GM18517 (cell line): ENCODE measurements around the gene ADM.

Experiments
- ATAC-seq: cut with Tn5 transposase; IDR thresholded peaks from one replicate; pipeline ENCODE4 v1.9.1; 2021; ENCODE audit warnings: mild to moderate bottlenecking, moderate library complexity; ENCODE audit not compliant: unreplicated experiment

ADM gene

DNA sequence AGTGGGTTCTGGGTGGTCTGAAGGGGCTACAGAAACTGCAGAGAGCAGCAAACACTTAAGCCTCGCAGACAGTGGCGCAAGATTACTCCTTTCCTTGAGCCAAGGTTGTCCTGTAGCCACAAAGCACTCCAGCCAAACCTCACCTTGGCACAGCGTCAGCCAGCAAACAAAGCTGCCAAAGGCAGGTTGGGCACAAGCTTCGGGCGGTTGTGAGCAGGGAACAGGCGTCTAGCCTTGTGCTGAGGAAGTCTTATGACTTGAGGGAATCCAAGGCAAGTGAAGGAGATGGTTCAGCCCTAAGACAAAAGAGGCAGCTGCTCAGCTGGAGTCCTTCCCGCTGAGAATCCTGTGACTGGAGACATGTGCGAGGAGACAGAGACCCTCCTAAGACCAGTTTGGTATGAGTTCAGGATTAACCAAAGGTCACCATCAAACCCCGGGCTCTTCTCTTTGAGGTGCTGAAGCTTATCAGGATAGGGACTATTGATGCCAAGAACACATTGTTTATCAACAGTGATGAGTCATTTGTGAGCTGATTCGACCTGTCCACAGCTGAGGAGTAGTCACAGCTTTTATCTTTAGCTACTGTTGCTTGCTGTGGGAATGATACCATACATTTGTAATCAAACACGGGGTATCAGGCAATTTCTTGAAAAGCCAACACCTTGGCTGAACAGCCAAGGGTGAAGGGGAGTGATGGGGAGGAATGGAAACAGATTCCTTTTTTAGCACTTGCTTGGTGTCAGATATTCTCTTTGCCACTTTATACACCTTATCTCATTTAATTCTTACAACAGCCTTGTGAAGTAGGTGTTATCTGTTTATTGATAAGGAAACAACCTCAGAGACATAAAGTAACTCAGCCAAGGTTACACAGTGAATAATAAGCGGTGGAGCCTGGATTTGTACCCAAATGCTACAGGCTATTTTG, 4.6 kb downstream of the ADM start:
- no peak for ATAC-seq

DNA sequence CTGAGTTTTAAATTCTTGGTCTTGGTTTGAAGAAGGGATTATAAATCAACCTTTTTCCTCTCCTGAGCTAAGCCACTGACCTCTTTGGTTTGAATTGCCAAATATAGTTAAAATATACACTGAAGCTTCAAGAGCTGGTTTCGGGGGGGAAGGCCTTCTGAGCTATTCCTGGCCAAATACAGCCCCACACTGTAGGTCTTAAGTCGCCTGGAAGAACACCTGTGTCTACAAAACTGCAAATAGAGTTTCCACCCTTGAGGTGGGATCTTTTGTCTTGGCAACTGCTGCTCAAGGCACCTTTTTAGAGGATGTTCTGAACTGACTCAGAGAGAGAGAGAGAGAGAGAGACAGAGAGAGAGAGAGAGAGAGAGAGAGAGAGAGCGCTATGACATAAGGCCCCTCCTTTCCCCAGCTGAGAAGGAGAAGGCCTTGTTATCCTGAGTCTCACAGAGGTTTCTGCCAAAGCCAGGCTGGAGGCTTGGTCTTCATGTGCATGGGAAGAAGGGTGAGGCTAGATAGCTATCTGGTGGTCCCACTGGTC, 5.5 kb downstream of the ADM start:
- no peak for ATAC-seq

DNA sequence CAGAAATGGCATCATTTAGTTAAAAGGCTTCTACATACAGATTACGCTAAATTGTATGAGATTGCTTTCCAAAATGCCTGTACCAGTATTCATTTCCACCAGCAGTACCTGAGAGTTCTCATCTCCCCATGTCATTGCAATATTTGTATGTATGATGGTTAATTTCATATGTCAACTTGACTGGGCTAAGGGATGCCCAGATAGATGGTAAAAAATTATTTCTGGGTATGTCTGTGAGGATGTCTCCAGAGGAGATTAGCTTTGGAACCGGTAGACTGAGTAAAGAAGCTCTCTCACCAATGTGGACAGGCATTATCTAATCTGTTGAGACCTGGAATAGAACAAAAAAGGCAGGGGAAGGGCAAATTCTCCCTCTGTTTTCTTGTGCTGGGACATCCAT, 6.9 kb downstream of the ADM start:
- ATAC-seq: no peak

DNA sequence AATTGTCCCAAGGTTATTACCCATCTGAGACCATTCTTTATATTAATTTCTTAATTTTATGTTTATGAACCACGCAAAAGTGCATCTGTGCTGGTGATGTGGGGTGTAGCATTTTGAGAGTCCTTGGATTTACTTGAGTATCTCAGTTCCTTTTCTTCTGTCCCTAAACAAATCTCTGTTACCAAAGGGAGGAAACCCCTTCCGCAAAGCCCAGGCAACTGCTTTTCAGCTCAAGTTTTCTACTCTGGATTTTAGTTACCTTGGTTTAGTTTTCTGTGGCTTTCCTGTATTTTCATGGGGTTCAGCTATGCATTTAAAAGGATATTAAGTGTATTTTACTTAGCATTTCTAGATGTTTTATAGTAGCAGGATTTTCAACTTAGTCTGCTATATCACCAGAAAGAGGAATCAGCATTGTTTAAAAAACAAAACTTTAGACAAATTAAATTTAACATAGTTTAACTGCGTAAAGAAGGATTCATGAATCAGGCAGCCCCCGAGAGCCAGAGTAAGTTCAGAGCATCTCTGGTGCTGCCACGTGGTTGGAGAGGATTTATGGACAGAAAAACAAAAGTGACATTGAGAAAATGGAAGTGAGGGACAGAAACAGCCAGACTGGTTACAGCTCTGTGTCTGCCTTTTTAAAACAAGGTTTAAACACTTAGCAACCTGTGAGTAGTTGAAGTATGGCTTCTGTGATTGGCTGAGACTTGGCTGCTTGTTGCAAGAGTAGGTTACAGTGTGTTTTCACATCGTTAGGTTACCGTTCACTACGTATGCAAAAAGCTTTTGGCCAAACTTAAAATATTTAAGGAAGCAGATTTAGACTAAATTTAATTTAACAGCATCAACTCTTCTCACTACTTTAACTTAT, 9.6 kb downstream of the ADM start:
- ATAC-seq: peak; percentile 59

DNA sequence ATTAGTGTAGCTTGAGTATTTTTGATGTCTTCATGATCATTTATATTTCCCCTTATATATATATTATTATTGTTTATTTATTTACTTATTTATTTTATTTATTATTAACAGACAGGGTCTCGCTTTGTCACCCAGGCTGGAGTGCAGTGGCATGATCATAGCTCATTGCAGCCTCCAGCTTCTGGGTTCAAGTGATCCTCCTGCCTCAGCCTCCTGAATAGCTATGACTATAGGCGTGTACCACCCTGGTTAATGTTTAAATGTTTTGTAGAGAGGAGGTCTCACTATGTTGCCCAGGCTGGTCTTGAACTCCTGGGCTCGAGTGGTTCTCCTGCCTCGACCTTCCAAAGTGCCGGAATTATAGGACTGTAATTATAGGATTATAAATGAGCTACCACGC, 10.2 kb downstream of the ADM start:
- no peak for ATAC-seq

DNA sequence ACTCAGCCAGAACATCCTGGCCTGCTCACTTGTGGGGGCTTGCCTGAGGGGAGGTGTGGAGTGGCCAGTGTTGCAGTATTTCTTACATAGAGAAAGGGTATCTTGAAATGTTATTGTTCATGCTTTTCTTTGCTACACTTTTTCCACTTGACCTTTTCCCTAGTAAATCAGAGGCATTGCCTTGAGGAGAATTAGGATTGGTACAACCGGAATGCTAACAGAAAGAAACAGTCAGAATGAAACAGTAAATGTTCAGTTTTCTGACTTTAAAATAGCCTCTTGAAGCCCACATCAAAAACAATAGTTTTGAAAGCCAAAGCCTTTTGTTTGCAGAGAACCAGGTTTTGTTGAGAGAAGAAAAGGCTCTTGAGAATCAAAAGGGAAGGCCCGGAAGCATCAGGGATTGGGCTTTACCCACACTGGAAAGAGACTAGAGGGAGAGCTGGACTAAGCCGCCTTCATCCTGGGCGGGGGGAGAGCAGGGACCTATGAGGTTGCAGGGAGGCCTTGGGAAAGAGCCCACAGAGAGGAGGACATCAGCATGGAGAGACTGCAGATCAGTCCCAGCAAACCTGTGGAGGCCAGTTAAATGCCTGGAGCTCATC, 12.4 kb downstream of the ADM start:
- ATAC-seq: peak; percentile 27

DNA sequence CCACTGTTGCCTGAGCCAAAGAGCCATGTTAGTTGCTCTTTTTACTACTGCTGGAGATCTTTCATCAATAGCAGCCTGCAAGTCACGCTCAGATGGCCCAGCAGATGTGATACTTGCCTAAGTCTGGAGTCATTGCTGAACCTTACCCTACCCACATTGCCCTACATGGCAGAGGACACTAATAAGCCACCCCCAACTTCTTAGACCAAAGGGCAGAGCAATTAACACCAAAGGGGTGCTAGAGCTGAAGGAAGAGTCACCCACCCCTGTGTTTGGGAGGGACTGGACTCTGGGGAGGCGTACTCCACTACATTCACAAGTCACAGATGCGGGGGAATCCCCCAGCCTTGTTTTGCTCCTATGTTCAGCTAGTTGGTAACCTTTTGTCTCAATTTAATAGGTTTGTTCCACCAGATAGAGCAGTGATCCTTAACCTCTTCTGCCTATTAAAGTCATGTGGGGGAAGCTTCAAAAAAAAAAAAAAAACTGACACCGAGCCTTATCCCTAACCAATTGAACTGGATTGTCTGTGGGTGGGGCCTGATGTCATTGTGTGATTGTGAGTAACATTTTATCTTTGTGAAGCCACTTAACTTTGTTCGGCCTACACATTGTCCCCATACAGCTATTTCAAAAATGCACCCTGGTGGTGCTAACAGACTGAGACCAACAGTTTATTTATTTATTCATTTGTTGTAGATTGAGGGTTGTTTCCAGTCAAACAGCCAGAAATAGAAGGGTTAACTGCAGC, 13.1 kb downstream of the ADM start:
- ATAC-seq: peak; percentile 61

DNA sequence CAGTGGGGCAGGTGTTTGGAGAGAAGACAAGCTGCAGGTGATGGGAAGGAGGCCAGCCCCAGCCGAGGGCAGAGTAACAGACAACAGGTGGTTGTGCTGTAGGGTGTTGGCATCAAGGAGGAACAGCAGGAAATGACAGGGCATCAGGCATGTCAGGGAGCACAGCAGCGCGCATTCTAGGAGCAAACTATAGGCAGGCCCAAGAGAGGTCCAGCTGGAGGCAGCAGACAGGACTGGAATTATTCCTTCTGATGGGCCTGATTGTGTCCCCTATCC, 13.6 kb downstream of the ADM start:
- ATAC-seq: no peak

DNA sequence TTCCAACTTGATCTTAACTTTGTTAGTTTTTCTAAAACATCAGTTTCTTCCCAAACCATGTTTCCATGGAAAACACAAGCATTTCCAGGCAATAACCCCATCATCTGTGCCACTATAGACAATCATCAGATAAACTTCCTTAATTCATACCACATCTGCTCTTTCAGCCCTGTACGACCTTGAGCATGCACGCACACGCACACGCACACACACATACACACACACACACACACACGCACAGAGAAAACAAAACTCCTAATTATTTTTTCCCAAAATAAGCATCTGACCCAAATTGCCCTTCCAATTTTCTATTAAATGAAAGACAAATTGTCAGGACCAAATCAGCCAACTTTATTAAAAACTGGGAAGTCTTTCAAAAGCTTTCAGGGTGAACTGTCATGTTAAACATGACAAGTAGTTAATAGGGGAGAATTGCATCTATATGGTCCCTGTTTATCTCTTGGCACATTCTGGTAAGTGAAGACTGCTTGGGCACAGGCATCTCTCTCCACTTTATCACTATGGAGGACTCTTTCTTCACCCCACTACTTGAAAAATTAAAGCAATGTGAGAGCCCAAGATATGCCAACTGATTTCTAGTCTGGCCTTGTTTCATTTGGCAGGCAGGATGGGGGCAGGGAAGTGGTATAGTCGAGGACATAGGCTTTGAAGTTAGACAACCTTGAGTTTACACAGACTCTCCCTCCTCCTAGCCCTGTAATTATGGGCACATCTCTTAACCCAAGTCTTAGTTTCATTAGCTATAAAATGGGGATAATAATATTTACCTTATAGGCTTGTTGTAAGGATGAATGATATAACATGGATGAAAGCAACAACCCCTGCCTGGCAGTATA, 15.1 kb downstream of the ADM start:
- no peak for ATAC-seq

DNA sequence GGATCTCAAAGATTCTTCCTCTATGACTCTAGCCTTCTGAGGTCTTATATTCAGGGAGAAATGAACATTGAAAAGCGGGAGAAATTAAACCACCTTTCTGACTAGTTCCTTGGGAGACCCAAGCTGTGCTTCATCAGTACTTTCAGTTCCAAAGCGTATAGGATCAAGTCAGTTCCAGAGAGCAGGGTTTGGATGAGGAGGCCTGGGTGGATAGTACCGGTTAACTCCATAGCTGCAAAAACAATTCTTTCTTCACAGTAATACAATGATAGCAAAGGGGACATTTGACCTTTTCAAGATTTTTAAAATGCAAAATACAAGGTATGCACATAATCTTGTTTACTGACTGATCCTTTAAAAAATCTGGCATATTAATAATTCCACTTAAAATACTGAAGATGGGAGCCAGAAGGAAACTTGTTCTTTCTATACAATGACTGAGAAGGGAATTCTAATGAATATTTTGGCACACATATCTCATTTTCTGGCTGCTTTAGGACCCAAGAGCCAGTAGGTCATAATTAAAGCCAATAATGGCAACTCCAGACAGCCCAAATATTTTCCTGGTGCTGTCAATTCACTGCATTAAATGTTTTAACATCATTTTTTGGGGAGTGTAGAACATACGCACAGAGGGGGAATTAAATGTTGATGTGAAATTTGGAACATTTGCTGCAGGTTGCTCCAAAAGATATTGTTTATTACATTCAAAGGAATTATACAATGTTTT, 16.0 kb downstream of the ADM start:
- ATAC-seq: no peak

DNA sequence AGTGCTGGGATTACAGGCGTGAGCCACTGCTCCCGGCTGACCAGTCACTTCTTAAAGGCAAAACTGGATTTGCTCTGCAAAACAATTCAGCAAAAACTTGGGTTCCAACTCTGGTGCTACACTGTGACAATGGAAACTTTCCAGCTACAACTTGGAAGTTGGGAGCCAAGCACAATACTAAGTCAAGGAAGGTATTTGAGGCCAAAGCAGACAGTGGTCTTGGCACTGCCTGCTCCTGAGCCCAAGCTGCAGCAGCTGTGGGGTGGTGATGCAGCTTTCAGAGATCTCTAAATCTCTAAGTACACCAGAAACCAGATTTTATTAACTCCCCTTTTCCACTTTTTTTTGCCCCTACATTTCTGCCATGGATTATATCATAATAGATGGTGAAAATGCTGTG, 17.5 kb downstream of the ADM start:
- ATAC-seq: no peak

DNA sequence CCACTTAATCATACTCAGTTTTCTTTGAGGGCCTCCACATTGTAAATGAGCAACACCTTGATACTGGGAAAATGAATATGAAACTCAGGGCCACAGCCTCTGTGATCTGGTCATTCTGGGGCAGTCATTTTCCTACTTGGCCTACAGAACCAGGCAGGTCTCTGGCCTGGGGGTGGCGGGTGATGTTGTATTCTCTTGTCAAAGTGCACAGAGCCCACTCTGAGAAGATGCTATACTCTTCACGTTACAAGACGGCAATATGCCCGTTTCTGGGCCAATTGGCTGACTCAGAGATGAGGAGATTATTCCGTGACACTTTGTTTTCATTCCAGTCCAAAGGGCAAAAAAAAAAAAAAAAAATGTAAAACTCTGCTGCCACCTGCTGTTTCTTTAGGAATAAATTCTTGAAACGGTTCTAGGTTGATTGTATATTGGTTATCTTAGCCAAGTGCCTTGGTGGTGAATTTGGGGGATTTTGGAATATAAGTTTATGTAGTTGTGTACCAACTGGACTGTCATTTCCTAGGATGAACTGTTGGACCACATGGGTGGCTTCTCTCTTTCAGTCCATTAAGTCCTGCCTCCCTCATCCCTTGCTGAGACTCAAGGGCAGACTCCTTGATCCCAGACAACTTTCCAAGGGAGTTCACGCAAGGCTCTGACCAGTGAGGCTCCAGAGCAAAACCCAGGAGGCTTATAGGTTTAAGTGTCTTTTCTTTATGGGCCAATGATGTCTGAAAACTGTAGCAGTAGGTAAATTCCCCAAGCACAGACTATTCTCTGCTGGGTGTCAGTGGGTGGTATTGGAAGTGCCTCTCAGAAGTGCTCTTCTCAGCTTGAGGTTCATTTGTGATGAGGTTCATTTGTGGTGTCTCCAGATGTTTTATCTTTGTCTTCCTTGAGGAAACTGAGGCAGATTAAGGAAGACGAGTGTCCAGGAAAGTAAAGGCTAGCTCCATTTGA, 18.2 kb downstream of the ADM start:
- ATAC-seq: no peak

DNA sequence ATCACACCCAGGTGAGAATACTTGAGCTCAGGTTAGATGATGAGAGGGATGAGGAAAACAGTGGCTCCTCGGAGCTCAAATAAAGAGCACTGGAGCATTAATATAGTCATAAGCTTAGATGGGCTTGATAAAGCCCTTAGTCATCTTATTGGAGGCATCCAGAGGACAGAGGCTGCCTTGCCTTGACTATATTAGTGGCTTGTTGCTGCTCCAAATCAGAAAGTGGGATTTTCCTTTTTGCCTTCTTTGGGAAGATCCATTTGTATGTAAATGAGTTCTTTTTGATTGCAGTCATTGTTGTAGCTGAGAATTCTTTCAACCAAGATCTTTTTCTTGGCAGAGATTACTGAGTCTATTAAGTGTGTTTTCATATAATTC, 18.9 kb downstream of the ADM start:
- ATAC-seq: no peak

DNA sequence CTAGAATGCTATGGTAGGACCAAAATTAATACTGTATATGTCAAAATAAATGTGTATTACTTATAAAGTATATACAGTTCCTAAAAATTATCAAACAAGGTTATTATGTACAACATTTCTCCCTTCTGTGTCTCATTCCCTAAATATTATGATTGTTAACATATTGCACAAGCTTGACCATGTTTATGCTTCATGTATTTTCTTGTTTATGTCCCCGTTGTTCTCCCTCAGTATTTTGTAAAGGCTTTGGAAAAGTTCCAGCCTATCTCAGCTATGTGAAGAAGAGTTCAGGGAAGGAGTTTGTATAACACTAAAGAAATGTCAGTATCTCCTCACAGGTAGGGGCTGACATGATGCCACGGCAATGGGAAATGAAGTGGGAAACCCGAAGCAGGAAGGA, 19.6 kb downstream of the ADM start:
- no peak for ATAC-seq

DNA sequence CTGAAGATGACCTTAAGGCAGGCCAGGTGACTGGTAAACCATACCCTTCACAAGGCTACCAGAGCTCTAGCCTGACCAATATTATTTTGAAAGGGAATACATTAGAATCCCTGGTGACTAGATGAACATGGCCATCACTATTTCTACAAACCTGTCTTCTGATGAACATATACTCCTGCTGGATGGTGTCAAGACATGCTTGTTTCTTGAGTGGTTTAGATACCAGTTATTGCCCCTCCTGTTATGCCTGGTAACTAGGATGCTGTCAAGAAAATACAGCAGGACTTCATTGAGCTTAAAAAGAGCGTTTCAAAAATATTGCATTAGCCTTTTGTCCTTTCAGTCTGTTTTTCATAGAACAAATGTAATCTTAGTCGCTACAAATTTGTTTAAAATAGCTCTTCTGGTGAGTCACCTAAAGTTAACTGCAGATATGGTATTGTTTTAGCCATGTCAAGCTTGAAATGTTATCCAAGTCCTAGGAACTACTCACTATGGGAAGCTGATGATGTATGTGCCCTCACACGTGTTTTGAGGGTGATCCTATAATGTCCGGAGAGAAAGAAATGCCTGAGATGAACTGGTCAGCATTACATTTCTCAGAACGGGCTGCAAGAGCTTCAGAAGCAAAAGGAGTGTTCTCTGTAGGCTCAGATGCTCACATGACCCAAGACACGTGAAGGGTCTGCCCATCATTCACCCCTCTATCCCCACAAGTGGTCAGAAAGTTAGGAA, 20.6 kb downstream of the ADM start:
- ATAC-seq: no peak

DNA sequence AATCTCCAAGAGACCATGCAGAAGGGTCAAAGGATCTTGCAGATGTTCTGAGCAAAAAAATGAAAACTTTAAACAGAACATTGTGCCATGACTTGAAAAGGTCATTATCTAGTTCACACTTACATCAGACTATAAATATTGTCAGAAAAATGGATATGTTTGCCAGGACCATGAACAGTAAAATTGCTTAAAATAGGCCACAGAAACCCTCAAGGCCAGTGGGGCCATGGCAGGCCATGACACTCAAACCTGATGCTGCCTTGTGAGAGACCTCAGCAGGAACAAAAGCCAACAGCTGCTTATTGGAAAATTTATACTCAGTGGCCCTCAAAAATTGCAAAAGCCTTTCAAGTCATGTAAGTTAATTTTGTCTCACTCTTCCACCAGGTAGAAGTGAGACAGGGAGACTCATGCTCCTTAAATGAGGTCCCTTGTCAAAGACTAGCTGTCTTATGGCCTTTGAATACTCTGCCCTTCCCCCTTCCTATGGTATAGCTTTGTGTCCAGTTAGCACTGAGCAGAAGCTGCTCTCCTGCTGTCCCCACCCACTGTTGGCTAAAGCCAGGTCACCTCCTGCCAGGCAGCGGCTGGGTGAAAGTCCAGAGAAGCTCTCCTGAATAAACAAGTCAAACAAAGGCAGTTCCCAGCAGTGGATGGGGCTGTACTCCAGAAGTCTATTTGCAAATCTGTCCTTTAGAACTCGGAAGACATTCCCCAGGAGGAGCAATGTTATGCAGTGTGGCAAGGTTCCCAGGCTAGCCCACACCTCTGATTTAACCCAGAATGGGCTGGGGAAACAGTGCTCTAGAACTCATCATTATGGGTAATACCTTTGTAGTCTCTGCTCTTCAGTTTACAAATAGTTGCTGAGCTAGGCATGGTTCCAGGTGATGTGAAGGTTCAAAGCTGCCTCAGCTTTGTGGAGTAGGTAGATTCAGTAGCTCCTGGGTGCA, 21.4 kb downstream of the ADM start:
- ATAC-seq: no peak
